GM19468 (cell line): ENCODE results near the gene EYS.
"Not testable (repeated sequence)": the region's sequence is repeated elsewhere in the genome, so short reads cannot be mapped to it uniquely, and the experiment has no call there.

Experiments
- ATAC-seq: cut with Tn5 transposase; IDR thresholded peaks from one replicate; pipeline ENCODE4 v1.9.1; 2021; ENCODE audit warnings: mild to moderate bottlenecking, moderate library complexity, moderate number of reproducible peaks; ENCODE audit not compliant: unreplicated experiment; ENCODE audit errors: extremely low read depth

EYS gene

GRCh38 chr6:63858691-63859090, 1848.3 kb downstream of the EYS start:
- no peak for ATAC-seq

GRCh38 chr6:63856271-63856670, 1850.8 kb downstream of the EYS start:
- no peak for ATAC-seq

GRCh38 chr6:63844287-63844686, 1862.7 kb downstream of the EYS start:
- no peak for ATAC-seq

- ATAC-seq: no peak
Observed at GRCh38 chr6:63839485-63839884, 1867.5 kb downstream of the EYS start.

GRCh38 chr6:63828678-63829077, 1878.3 kb downstream of the EYS start:
- not testable (repeated sequence) for ATAC-seq

GRCh38 chr6:63824722-63825121, 1882.3 kb downstream of the EYS start:
- no peak for ATAC-seq

- ATAC-seq: no peak
Observed at GRCh38 chr6:63821442-63821841, 1885.6 kb downstream of the EYS start.

- ATAC-seq: no peak
Observed at GRCh38 chr6:63819831-63820230, 1887.2 kb downstream of the EYS start.

GRCh38 chr6:63817492-63818050, 1889.5 kb downstream of the EYS start:
- ATAC-seq: no peak

- ATAC-seq: no peak
Observed at GRCh38 chr6:63816982-63817436, 1890.0 kb downstream of the EYS start.

- no peak for ATAC-seq
Observed at GRCh38 chr6:63816401-63816981, 1890.5 kb downstream of the EYS start.

GRCh38 chr6:63814459-63814858, 1892.6 kb downstream of the EYS start:
- ATAC-seq: no peak

- ATAC-seq: no peak
Observed at GRCh38 chr6:63813566-63814120, 1893.4 kb downstream of the EYS start.

GRCh38 chr6:63808576-63808975, 1898.5 kb downstream of the EYS start:
- ATAC-seq: no peak

- no peak for ATAC-seq
Observed at GRCh38 chr6:63807056-63807455, 1900.0 kb downstream of the EYS start.

- ATAC-seq: no peak
Observed at GRCh38 chr6:63806573-63806913, 1900.5 kb downstream of the EYS start.

GRCh38 chr6:63805808-63806572, 1901.0 kb downstream of the EYS start:
- ATAC-seq: no peak

GRCh38 chr6:63805345-63805744, 1901.7 kb downstream of the EYS start:
- ATAC-seq: no peak

GRCh38 chr6:63804381-63804956, 1902.6 kb downstream of the EYS start:
- no peak for ATAC-seq

GRCh38 chr6:63803371-63803770, 1903.7 kb downstream of the EYS start:
- no peak for ATAC-seq

GRCh38 chr6:63802606-63803206, 1904.3 kb downstream of the EYS start:
- no peak for ATAC-seq
